H4 (cell line): Measurements from ENCODE around the gene DIPK1B. TPM values are rescaled to one million over a fixed set of nuclear protein-coding genes. Genes with fewer than 3 reads are reported as not detected.
A peak's percentile ranks its signal among the peaks of the same experiment; 100 is the strongest.
"Not testable (repeated sequence)": the region's sequence is repeated elsewhere in the genome, so short reads cannot be mapped to it uniquely, and the experiment has no call there.

Source experiments
- DNase-seq: peaks from one replicate; pipeline ENCODE4 v3.0.0-alpha.2; 2015; ENCODE audit warnings: low spot score
- total RNA-seq: library from RNA; depleted of rRNA; stranded (reverse); fragments of >200 nt; shearing (Covaris generic); gene quantifications from 2 replicates; pipeline ENCODE4 v1.2.3, GENCODE V29; 2014

Gene DIPK1B
- total RNA-seq, 1 experiment from 2014 or later = 3.8 TPM

- no peak for DNase-seq
Measured at GRCh38 chr9:136753371-136754058, 41.1 kb downstream of the DIPK1B start.

GRCh38 chr9:136754059-136754572, 41.7 kb downstream of the DIPK1B start:
- DNase-seq = no peak

- no peak for DNase-seq
Measured at GRCh38 chr9:136754626-136755301, 42.4 kb downstream of the DIPK1B start.

DNA sequence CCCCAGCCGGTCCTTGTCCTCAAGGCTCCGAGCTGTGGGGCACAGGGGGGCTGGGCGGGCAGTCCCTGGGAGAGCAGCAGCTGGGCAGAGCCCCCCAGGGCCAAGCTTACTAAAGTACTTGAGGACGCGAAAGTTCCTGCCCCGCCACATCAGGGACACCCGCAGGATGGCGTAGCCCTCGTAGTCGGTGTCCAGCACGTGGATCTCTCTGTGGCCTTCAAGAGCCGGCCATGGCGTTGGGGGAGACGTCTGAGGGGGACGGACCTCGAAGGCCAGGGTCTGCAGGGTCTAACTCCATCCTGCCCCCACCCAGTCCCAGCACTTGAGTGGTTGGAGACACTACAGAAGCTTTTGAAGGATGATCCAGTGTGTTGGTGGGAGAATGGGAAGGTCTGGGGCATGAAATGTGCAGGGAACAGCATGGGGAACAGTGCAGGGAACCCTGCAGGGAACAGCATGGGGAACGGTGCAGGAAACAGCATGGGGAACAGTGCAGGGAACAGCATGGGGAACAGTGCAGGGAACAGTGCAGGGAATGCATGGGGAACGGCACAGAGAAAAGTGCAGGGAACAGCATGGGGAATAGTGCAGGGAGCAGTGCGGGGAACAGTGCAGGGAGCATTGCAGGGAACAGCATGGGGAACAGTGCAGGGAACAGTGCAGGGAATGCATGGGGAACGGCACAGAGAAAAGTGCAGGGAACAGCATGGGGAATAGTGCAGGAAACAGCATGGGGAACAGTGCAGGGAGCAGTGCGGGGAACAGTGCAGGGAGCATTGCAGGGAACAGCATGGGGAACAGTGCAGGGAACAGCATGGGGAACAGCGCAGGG, 43.1 kb downstream of the DIPK1B start:
- not testable (repeated sequence) for DNase-seq

- DNase-seq = no peak
Measured at GRCh38 chr9:136756134-136756438, 43.7 kb downstream of the DIPK1B start.

GRCh38 chr9:136756836-136757235, 44.5 kb downstream of the DIPK1B start:
- no peak for DNase-seq

- DNase-seq = no peak
Measured at GRCh38 chr9:136757328-136757727, 45.0 kb downstream of the DIPK1B start.

- DNase-seq = no peak
Measured at GRCh38 chr9:136757751-136758140, 45.4 kb downstream of the DIPK1B start.

- no peak for DNase-seq
Measured at GRCh38 chr9:136759001-136759400, 46.6 kb downstream of the DIPK1B start.

DNA sequence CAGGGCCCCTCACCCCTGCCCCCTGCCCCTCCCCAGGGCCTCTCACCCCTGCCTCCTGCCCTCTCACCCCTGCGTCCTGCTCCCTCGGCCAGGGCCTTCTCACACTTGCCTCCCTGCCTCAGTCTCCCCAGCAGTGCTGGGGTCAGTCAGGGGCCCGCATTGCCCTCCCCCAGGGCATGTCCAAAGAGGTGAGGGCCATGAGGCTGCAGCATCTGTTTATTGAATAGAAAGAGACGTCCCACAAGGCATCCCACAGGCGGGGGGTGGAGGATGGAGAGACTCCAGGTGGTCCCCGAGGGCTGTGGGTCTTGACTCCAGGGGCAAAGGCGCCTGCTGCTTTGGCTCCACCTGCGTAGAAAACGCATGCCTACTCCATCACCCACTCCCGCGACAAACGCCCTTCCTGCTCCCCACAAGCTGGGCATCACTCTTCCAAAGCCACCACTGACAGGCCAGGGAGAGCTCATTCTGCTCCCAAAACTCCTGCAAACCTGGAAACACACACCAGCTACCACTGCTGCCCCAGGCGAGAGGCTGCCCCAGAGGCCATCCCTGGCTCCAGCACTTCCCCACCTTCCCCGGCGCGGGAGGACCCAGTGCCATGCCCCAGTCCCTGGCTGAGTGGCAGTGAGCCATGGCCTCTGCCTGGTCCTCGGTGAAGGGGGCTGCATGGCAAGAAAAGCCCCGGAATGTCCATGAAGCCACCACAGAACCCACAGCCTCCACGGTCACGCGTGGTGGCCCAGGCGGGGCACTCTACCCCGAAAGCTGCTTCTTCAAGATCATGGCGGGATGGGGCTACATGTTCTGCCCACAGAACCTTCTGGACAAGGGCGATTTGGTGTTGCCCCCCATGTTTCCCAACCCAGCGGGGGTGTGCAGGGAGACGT, 47.3 kb downstream of the DIPK1B start:
- no peak for DNase-seq

GRCh38 chr9:136760424-136760823, 48.1 kb downstream of the DIPK1B start:
- no peak for DNase-seq

GRCh38 chr9:136760834-136761544, 48.6 kb downstream of the DIPK1B start:
- DNase-seq = peak; percentile 72

DNA sequence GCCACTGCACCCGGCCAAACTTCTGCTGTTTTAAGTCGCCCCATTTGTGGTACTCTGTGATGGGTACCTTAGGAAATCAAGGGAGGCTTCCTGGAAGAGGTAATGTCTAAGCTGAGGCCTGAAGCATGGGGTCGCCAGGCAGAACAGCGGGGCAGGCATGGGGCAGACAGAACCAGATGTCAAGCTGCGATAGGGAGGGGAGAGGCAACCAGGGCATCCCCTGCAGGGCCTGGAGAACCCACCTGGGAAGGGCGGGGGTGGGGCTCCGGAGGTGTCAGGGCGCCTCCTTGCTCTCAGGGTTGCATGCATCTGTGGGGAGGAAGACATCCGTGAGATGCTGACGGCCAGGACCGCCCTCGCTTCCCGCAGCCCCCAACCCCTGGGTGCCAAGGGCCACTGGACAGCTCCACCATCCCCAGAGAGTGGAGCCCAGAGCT, 49.2 kb downstream of the DIPK1B start:
- no peak for DNase-seq

GRCh38 chr9:136762221-136762691, 49.9 kb downstream of the DIPK1B start:
- DNase-seq = no peak

- DNase-seq = no peak
Measured at GRCh38 chr9:136762915-136763648, 50.7 kb downstream of the DIPK1B start.

GRCh38 chr9:136763649-136764035, 51.3 kb downstream of the DIPK1B start:
- no peak for DNase-seq

DNA sequence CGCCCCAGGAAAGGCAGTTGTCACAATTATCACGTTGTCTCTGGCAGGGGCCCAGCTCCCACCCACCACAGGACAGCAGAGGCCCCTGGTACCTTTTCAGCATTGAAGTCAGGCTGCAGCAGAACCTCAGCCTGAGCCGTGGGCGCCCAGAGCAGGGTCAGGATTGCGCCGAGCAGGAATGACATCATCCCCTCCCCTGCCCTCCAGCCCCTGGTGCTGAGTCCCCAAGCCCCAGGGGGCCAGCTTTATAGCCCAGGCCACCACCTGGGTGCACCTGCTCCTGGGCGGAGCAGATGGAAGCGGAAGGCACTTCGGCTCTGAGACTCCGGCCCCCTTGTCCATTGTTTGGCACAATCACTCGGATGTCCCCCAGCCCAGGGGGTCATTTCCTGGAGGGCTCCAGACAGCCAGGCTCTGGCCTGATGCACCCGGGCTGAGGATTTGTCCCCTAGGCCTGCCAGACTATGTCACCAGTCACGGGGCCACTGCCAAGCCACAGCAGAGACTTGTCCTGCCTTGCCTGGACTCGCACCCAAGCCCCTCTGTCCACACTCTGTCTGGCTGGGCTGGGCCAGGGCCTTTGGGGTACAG, 52.0 kb downstream of the DIPK1B start, which contains the start of gene LCN15:
Gene LCN15, minus strand, starts transcription at position 218 of the 591 bp plus-strand sequence. Its CDS starts 30 bp downstream, at position 188.
- DNase-seq = no peak

DNA sequence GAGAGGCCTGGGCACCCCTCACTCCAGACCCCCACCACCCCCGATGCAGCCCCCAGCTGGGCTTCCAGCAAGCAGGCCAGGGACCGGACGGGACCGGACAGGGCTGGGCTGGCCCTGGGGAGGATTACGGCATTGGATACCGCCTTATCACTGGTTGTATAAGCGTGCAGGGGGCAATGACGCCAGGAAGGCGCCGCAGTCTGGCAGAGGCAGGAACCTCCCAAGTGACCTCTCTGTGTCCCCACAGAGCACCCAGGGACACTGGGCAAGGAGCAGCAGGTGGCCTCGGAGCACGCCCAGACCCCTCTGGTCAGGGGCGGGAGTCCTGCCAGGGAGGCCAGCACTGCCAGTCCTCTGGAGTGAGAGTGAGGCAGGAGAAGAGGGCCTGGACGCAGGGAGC, 52.7 kb downstream of the DIPK1B start:
- no peak for DNase-seq

GRCh38 chr9:136765745-136766409, 53.5 kb downstream of the DIPK1B start:
- DNase-seq = not testable (repeated sequence)
